Aorta (tissue), 5 donors: ENCODE data around the gene RNU6-7. TPM values are rescaled to one million over a fixed set of nuclear protein-coding genes. Genes with fewer than 3 reads are reported as not detected.

Experiments
- ATAC-seq: fragments of 200-7000 bp; cut with Tn5 transposase; one replicate; pipeline ENCODE4 v1.9.1; 2022; ENCODE audit warnings: moderate library complexity; ENCODE audit not compliant: low FRiP score
- DNase-seq, 2 donors: peaks; one replicate each; pipeline ENCODE4 v3.0.0-alpha.2; 2020
- H3K27ac ChIP-seq, 2 donors: one replicate each; pipeline ENCODE4 v1.5.1; 2013; ENCODE audit warnings: low read length in 2 of 2, mild to moderate bottlenecking in 2 of 2, moderate library complexity in 2 of 2, control low read depth in 1 of 2, inconsistent platforms in 1 of 2, low read depth in 1 of 2
- H3K27me3 ChIP-seq, 2 donors: one replicate each; pipeline ENCODE4 v1.6.1; 2013; ENCODE audit warnings: control low read depth in 1 of 2, low read length in 1 of 2, mild to moderate bottlenecking in 1 of 2, moderate library complexity in 1 of 2; ENCODE audit not compliant: insufficient read depth in 2 of 2, control insufficient read depth in 1 of 2
- H3K36me3 ChIP-seq, 2 donors: one replicate each; pipeline ENCODE4 v1.6.1; 2013; ENCODE audit warnings: control low read depth in 1 of 2, low read length in 1 of 2, mild to moderate bottlenecking in 1 of 2; ENCODE audit not compliant: insufficient read depth in 2 of 2, control insufficient read depth in 1 of 2
- H3K4me1 ChIP-seq, 2 donors: one replicate each; pipeline ENCODE4 v1.6.1; 2013; ENCODE audit warnings: low read length in 2 of 2, control low read depth in 1 of 2, mild to moderate bottlenecking in 1 of 2, moderate library complexity in 1 of 2; ENCODE audit not compliant: insufficient read depth in 2 of 2, control insufficient read depth in 1 of 2
- H3K4me3 ChIP-seq, 2 donors: one replicate each; pipeline ENCODE4 v1.5.1; 2013; ENCODE audit warnings: low read length in 2 of 2, control low read depth in 1 of 2, mild to moderate bottlenecking in 1 of 2
- H3K9me3 ChIP-seq: one replicate; pipeline ENCODE4 v1.6.1; 2013; ENCODE audit warnings: mild to moderate bottlenecking, low read length; ENCODE audit not compliant: control insufficient read depth
- WGBS, 2 donors: extraction: QIAGEN DNeasy Blood & Tissue Kit; methylation state at CpG; one replicate each; pipeline ENCODE4 v1.1.7; 2013; 5-methylcytosine and 5-hydroxymethylcytosine counted together
- intact Hi-C, 2 donors: fragments of 100-400 bp; cut with DNase I; formaldehyde crosslinking; loops; one replicate each; pipeline versions ENCODE4 v1.14.2 to v1.15.0; 2022
- long read RNA-seq, 2 donors: library from polyadenylated mRNA; unstranded; transcript quantifications; one replicate each; pipeline ENCODE4 v2.0.0, GENCODE V29; 2020 to 2021
- polyA plus RNA-seq, 2 donors: library from polyadenylated mRNA; stranded (reverse); fragments of 200-250 nt; gene quantifications; one replicate each; pipeline ENCODE4 v1.2.3, GENCODE V29; 2013
- total RNA-seq, 2 donors: library from RNA; stranded (reverse); fragmentation: NEBNext Ultra II Directional; extraction: Animal tissue kit (Norgen Biotek cat#: 25700); gene quantifications; one replicate each; pipeline ENCODE4 v1.2.1, GENCODE V29; 2021
- donor health status: healthy with polysubstance abuse.
- donor health status: Bipolar disorder and iron deficiency.
- donor health status: DM: no; HTN: no; CAD: no.
- donor health status: DM: no; HTN: no; CAD: no.
- donor health status: DM: yes; HTN: yes; CAD: no.

The RNU6-7 gene
- not detected for total RNA-seq
- not detected for polyA plus RNA-seq
- long read RNA-seq, donor 1 = 0 reads
- long read RNA-seq, donor 2 = 0 reads

DNA sequence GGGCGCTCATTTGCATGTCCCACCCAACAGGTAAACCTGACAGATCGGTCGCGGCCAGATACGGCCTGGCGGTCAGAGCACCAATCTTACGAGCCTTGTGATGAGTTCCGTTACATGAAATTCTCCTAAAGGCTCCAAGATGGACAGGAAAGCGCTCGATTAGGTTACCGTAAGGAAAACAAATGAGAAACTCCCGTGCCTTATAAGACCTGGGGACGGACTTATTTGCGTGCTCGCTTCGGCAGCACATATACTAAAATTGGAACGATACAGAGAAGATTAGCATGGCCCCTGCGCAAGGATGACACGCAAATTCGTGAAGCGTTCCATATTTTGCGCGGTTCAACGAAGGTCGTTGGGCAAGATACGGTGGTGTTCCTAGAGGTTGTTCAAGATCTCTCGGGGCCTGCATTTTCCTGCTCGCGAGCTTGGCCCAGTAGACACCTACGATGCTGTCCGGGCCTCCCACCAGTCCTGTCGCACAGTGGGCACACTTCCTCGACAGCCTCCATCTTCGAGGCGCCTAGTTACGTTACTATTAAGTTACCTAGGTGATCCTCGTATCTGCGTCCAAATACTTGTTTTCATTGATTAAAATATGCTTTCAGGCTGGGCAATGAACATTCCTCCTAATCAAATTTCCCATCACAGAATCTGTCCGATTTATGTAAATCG is at the start of gene RNU6-7:
TSS of gene RNU6-7 (plus strand) at position 230 of the 675 bp plus-strand sequence.
- no peaks in the 10 kb centered on the region for H3K36me3 ChIP-seq
- peak within 1 kb of the TSS; percentile 19 to 61 for H3K27ac ChIP-seq
- 0 to 1% methylated on average over 40 of the region's 40 CpGs for WGBS, 2 donors
- ATAC-seq (peak; percentile 50), DNase-seq (peak; percentile 50 to 71)
- H3K4me1 ChIP-seq = peaks cover 0 to 2% of the 10 kb centered on the region in 2 donors
- H3K4me3 ChIP-seq = peak within 1 kb of the TSS; percentile 36 to 88
- H3K27me3 ChIP-seq = no peaks in the 10 kb centered on the region
- H3K9me3 ChIP-seq = no peaks in the 10 kb centered on the region
- intact Hi-C loops = loop anchor here (2.0 to 5.0 kb wide), 3 partner anchors 50 to 125 kb away; partner anchors contain the start of gene ARHGAP5 (in 2 of the 2)

DNA sequence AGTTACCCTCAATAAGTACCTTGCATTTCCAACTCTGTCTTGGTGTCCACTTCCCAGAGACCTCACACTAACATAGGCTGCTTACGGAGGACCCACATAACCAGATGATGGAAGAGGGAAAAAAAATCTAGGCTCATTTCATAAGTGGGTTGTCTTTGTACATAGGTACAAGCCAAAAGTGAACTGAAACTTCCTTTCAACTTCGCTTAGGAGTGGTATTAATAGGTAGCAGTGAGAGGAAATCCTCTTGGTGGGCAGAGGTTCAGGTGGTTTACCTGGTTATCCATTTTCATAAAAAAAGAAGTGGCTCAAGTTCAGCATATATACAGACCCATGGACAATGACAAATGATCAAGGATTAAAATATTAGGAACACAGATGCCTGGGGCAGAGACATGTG is 35.8 kb upstream of the RNU6-7 start:
- Histone ChIP-seq H3K27ac (no peak overlapping the region), H3K9me3 (no peaks in the 10 kb centered on the region), H3K36me3 (no peaks in the 10 kb centered on the region), H3K27me3 (no peaks in the 10 kb centered on the region), H3K4me1 (no peaks in the 10 kb centered on the region), H3K4me3 (no peak overlapping the region)
- ATAC-seq = no peak
- DNase-seq = no peak
- WGBS, 2 donors = 94 to 97% methylated on average over 2 of the region's 2 CpGs
- intact Hi-C loops = no loop called here

DNA sequence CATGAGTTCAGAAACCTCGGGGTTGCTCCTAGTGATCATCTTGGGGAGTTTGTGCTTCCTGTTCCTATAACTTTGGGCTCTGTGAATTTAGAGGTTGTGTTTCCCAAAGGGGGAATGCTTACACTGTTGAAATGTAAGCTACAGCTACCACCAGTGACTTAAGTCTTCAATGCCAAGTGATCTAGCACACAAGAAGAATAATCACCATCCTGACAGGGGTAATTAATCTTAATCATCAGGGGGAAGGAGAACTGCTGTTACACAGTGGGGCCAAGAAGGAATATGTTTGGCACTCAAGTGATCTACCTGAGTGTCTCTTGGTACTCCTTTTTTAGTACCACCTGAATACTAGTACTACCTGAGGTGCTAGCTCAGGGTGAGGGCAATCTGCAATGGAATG is 34.9 kb upstream of the RNU6-7 start:
- H3K4me3 ChIP-seq = no peak overlapping the region
- H3K27me3 ChIP-seq = no peaks in the 10 kb centered on the region
- H3K27ac ChIP-seq = no peak overlapping the region
- no peaks in the 10 kb centered on the region for H3K9me3 ChIP-seq
- WGBS, 2 donors = 77% methylated on average over 1 of the region's 1 CpG
- H3K4me1 ChIP-seq = no peaks in the 10 kb centered on the region
- no peak for DNase-seq
- ATAC-seq = no peak
- no peaks in the 10 kb centered on the region for H3K36me3 ChIP-seq
- intact Hi-C loops = no loop called here

DNA sequence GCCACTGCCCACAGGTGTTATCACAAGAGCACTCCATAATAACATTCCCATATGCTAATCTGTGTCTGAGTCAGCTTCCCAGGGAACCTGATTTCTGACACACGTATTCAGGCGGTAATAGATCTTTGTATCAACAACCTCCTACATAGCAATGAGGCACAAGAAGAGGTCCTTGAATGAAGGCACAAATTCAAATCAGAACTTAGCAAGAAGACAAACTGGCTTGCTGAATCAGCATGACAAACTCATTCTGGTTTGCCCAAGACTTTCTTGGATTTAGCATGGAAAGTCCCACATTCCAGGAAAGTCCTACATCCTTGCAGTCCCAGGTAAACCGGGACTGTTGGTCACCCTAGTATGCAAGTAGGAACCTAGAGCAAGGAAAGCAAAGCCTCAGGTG is 33.9 kb upstream of the RNU6-7 start:
- Histone ChIP-seq H3K4me3 (no peak overlapping the region), H3K27ac (no peak overlapping the region), H3K36me3 (no peaks in the 10 kb centered on the region), H3K9me3 (no peaks in the 10 kb centered on the region), H3K27me3 (no peaks in the 10 kb centered on the region), H3K4me1 (no peaks in the 10 kb centered on the region)
- intact Hi-C loops = no loop called here
- WGBS, 2 donors = 72 to 75% methylated on average over 3 of the region's 3 CpGs
- no peak for DNase-seq
- ATAC-seq = no peak

DNA sequence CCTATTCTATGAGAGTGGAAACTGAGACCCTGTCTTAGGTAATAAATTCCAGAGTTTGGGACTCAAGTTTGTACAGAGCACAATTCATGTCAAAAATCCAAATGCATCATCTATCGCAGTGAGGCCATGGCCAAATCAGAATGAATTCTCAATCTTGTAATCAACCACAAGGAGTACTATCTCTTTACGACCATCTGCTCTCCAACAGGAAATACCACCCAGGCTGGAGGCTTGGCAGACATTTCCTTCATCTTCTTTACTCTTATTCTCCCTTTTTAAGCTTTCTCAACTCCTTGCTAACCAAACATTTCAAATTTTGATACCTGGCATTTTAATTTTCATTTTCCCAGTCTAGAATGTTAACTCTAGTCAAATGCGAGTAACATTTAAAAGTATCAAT is 32.7 kb upstream of the RNU6-7 start:
- Histone ChIP-seq H3K36me3 (no peaks in the 10 kb centered on the region), H3K27ac (no peak overlapping the region), H3K4me3 (no peak overlapping the region), H3K4me1 (no peaks in the 10 kb centered on the region), H3K9me3 (no peaks in the 10 kb centered on the region), H3K27me3 (no peaks in the 10 kb centered on the region)
- ATAC-seq (no peak), DNase-seq (no peak)
- intact Hi-C loops = no loop called here
- WGBS, 2 donors = 84 to 87% methylated on average over 3 of the region's 3 CpGs

DNA sequence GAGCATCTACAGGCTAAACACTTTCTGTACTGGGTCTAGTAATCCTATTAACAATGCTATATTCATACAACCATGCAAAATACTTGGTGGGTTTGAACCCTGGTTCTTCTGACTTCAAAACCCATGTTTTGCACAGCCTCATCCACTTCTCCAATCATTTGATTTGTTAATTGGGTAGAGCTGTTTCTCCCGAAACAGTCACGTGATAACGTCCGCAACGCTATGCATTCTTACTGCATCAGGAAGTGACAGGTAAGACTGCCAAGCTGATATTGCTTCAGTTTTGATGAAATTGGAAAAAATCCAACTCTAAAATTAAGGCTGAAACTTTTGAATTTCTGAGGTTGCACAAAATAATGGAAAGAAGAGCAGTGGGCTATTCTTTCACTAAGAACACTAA is 30.4 kb upstream of the RNU6-7 start:
- ATAC-seq (no peak), DNase-seq (no peak)
- Histone ChIP-seq H3K27ac (no peak overlapping the region), H3K4me3 (no peak overlapping the region), H3K4me1 (no peaks in the 10 kb centered on the region), H3K36me3 (no peaks in the 10 kb centered on the region), H3K27me3 (no peaks in the 10 kb centered on the region), H3K9me3 (no peaks in the 10 kb centered on the region)
- WGBS, 2 donors = 7 to 17% methylated on average over 5 of the region's 5 CpGs
- intact Hi-C loops = no loop called here

DNA sequence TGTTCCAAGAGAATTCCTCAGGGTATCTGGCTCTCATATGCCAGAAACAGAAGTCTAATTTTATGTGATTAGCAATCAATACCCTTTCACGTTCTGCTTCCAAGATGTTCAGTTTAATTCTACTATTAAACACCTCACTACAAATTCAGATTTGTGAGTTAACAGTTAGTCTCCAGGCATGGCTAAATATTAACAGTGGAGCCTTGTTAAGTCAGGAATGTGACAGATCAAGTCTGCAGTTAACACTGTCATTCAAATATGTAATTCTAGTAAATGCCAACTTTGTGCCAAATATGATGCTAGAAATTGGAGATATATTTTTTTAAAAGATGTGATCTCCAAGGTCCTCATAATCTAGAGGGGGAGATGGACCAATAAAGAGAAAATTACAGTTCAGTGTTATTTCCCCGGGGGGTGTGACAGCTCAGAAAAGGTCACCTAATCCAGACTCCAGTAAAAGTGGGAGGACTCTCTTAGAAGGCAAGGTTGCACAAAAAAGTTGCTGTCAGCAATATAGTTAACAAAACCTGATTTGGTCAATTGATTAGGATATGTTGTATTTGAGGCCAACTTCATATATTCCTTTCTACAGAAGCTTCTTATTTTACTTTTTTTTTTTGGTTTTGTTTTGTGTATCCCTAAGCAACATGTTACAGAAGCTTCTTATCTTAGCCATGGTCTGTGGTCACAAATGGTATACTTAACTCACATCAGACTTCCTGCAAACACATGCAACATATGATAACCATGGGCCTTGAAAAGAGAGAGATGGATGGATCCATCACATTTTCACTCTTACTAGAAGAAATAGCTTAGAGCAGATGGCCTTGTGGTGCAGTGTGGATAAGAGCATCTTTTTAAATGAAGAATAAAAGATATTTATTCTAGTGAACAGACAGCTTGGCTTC is 18.4 kb upstream of the RNU6-7 start:
- DNase-seq = no peak
- 71 to 73% methylated on average over 2 of the region's 2 CpGs for WGBS, 2 donors
- intact Hi-C loops = no loop called here
- Histone ChIP-seq H3K4me1 (no peaks in the 10 kb centered on the region), H3K27me3 (no peaks in the 10 kb centered on the region), H3K36me3 (no peaks in the 10 kb centered on the region), H3K9me3 (no peaks in the 10 kb centered on the region), H3K27ac (no peak overlapping the region), H3K4me3 (no peak overlapping the region)
- ATAC-seq = no peak

DNA sequence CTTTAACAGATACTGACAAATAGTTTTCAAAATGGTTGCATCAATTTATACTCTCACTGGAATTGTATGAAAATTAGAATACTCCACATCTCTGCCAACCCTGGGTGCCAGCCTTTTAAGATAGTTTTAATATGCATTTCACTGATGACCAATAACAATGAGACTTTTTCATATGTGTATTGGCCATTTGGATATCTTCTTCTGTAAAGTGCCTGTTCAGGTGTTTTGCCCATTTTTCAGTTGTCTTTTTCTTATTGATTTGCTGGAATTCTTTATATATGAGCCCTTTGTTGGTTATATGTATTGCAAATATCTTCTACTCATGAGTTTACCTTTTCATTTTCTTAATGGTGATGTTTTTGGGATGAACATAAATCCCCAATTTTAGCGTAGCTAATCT is 16.7 kb upstream of the RNU6-7 start:
- H3K4me1 ChIP-seq = no peaks in the 10 kb centered on the region
- DNase-seq (no peak), ATAC-seq (no peak)
- no peak overlapping the region for H3K4me3 ChIP-seq
- H3K9me3 ChIP-seq = no peaks in the 10 kb centered on the region
- WGBS, 2 donors = 95 to 97% methylated on average over 1 of the region's 1 CpG
- intact Hi-C loops = no loop called here
- no peaks in the 10 kb centered on the region for H3K36me3 ChIP-seq
- no peaks in the 10 kb centered on the region for H3K27me3 ChIP-seq
- H3K27ac ChIP-seq = no peak overlapping the region

DNA sequence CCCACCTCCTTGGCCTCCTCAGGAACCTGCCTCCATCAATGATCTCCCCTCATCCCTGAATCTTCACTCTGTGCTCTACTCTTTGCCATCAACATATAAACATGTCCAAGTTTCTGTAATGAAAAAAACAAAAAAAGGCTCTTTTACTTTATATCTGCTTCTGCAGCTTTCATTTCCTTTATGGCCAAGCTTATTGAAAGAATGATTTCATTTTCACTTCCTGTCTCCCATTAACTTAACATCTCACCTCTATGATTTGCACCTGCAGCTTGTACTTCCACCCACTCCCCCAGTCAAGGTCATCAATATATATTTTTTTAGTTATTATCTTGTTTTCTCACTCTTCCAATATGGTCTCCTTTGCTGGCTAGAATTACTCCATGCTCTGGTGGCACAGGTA is 15.6 kb upstream of the RNU6-7 start:
- no peak for DNase-seq
- Histone ChIP-seq H3K4me1 (no peaks in the 10 kb centered on the region), H3K27ac (no peak overlapping the region), H3K4me3 (no peak overlapping the region), H3K9me3 (no peaks in the 10 kb centered on the region), H3K27me3 (no peaks in the 10 kb centered on the region), H3K36me3 (no peaks in the 10 kb centered on the region)
- no peak for ATAC-seq
- intact Hi-C loops = no loop called here
